HepG2 (cell line): ENCODE results near the gene IL1RAPL2. TPM values are rescaled to one million over a fixed set of nuclear protein-coding genes. Genes with fewer than 3 reads are reported as not detected.

Source experiments
- ATAC-seq: fragments of 200-7000 bp; cut with Tn5 transposase; 3 replicates; pipeline ENCODE4 v1.9.1; 2020; ENCODE audit warnings: mild to moderate bottlenecking, moderate library complexity
- BruUV-seq: library from RNA; stranded (reverse); fragments of 400-500 nt; replicated peaks from 2 replicates; lab custom pipeline; 2021; lab: Mats Ljungman, UMichigan
- CTCF ChIA-PET: fragments of 300-600 bp; formaldehyde crosslinking; extraction: SDS; loops from one replicate; lab custom pipeline; 2021; ENCODE audit warnings: low total read pairs, inconsistent platforms, low intra/inter-chr PET ratio; lab: Yijun Ruan, JAX
- POLR2A ChIA-PET: fragments of 350-600 bp; sonication (Branson Sonifier 250); formaldehyde crosslinking; loops from one replicate; lab custom pipeline; 2020; ENCODE audit warnings: antibody characterized with exemption, inconsistent platforms; lab: Yijun Ruan, JAX
- DNase-seq: peaks from one replicate; pipeline ENCODE4 v3.0.0-alpha.2; 2015; ENCODE audit warnings: low spot score
- FAIRE-seq: peaks from 3 replicates; lab custom pipeline; 2011; peaks lifted over from hg19 to GRCh38; lab: Jason Lieb, UNC
- H2AFZ ChIP-seq: one replicate; pipeline ENCODE4 v1.6.1; 2011; ENCODE audit warnings: low read length, inconsistent platforms
- H3K27ac ChIP-seq: fragments of 300-600 bp; 3 replicates; pipeline ENCODE4 v1.8.0; 2011; ENCODE audit warnings: mixed run types, mild to moderate bottlenecking, mixed read lengths, low read length, inconsistent platforms; ENCODE audit not compliant: insufficient read depth; ENCODE audit errors: extremely low read length
- H3K27me3 ChIP-seq, 2 experiments: fragments of 200-600 bp in 1 of 2; 2 replicates in 1 of 2; 3 replicates in 1 of 2; pipeline versions ENCODE4 v1.6.0 to v1.8.0; 2011; ENCODE audit warnings: low read length in 2 of 2, mild to moderate bottlenecking in 2 of 2, moderate library complexity in 2 of 2, inconsistent platforms in 1 of 2; ENCODE audit not compliant: insufficient read depth in 2 of 2, control insufficient read depth in 1 of 2
- H3K36me3 ChIP-seq, 2 experiments: fragments of 200-600 bp in 1 of 2; replicated peaks in 1 of 2; 2 replicates in 1 of 2; 3 replicates in 1 of 2; pipeline versions ENCODE4 v1.5.1 to v1.8.0; 2011; ENCODE audit warnings: low read length in 2 of 2, inconsistent platforms in 1 of 2; ENCODE audit not compliant: insufficient read depth in 2 of 2, control insufficient read depth in 1 of 2
- H3K4me1 ChIP-seq: 2 replicates; pipeline ENCODE4 v1.5.1; 2012; ENCODE audit warnings: low read length, inconsistent platforms; ENCODE audit not compliant: insufficient read depth
- H3K4me2 ChIP-seq: 2 replicates; pipeline ENCODE4 v1.6.0; 2011; ENCODE audit warnings: low read depth, low read length, inconsistent platforms
- H3K4me3 ChIP-seq, 3 experiments: fragments of 200-600 bp in 1 of 3; sonication (generic), shearing (Covaris generic) in 1 of 3; replicated peaks in 1 of 3; 2 replicates each; pipeline ENCODE4 v1.5.1; 2011 to 2016; ENCODE audit warnings: low read length in 3 of 3, inconsistent platforms in 2 of 3, low read depth in 2 of 3, mild to moderate bottlenecking in 2 of 3, control low read depth in 1 of 3, mixed read lengths in 1 of 3; ENCODE audit not compliant: insufficient read depth in 1 of 3
- H3K79me2 ChIP-seq: one replicate; pipeline ENCODE4 v1.6.1; 2011; ENCODE audit warnings: low read length, inconsistent platforms; ENCODE audit not compliant: insufficient read depth
- H3K9ac ChIP-seq: 2 replicates; pipeline ENCODE4 v1.6.0; 2011; ENCODE audit warnings: mild to moderate bottlenecking, low read depth, low read length, inconsistent platforms; ENCODE audit not compliant: insufficient read depth
- H3K9me3 ChIP-seq: 2 replicates; pipeline ENCODE4 v1.5.1; 2012; ENCODE audit warnings: mild to moderate bottlenecking, low read length
- H4K20me1 ChIP-seq: 2 replicates; pipeline ENCODE4 v1.6.0; 2011; ENCODE audit warnings: inconsistent platforms, mild to moderate bottlenecking, low read length, moderate library complexity; ENCODE audit not compliant: insufficient read depth
- LCORL ChIP-seq, 2 experiments: fragments of 450-650 bp in 1 of 2; sonication (generic) in 1 of 2; formaldehyde crosslinking in 1 of 2; IDR thresholded peaks; 2 replicates each; pipeline versions ENCODE4 v1.5.0 to v1.6.1; 2017 to 2020; ENCODE audit warnings: antibody characterized with exemption in 1 of 2, missing genetic modification reagents in 1 of 2
- REL ChIP-seq: sonication (generic); formaldehyde crosslinking; conservative IDR thresholded peaks from 2 replicates; pipeline ENCODE4 v1.8.0; 2022; ENCODE audit warnings: mild to moderate bottlenecking, missing genetic modification reagents, moderate library complexity
- SIN3A ChIP-seq: IDR thresholded peaks from 2 replicates; pipeline ENCODE4 v1.6.1; 2011; ENCODE audit warnings: low read depth, mild to moderate bottlenecking, control low read depth, low read length, borderline replicate concordance
- XBP1 ChIP-seq: sonication (generic); formaldehyde crosslinking; IDR thresholded peaks from 2 replicates; pipeline ENCODE4 v1.5.0; 2020; ENCODE audit warnings: missing genetic modification reagents
- ZNF3 ChIP-seq: IDR thresholded peaks from 2 replicates; pipeline ENCODE4 v1.7.0; 2017; ENCODE audit warnings: inconsistent platforms
- ZNF543 ChIP-seq: sonication (generic); formaldehyde crosslinking; IDR thresholded peaks from 2 replicates; pipeline ENCODE4 v1.4.0; 2020; ENCODE audit warnings: mild to moderate bottlenecking, missing genetic modification reagents
- WGBS: methylation state at CpG from one replicate; pipeline ENCODE4 v1.1.6; 2017; ENCODE audit warnings: low lambda C conversion rate; 5-methylcytosine and 5-hydroxymethylcytosine counted together
- in situ Hi-C: cut with HindIII; loops from 2 replicates; pipeline ENCODE4 v1.10.0; 2017; ENCODE audit warnings: low pct_unique_long_range_greater_than_20kb; ENCODE audit not compliant: extremely low pct_ligation_motif_present
- intact Hi-C: fragments of 100-400 bp; cut with micrococcal nuclease; formaldehyde crosslinking; loops from one replicate; pipeline ENCODE4 v1.10.0; 2022; ENCODE audit not compliant: unreplicated experiment
- polyA plus RNA-seq, 8 experiments: library from polyadenylated mRNA; depleted of rRNA in 3 of 8; stranded (reverse) in 7 of 8; unstranded in 1 of 8; fragments of >200 nt; fragmentation: Illumina TruSeq in 4 of 8; extraction: Trizol in 4 of 8; gene quantifications; 2 replicates each; pipeline versions ENCODE4 v1.2.1 to v1.2.3, GENCODE V29; 2011 to 2016; ENCODE audit warnings: low read depth in 4 of 8, missing spikeins in 1 of 8, mixed read lengths in 1 of 8; ENCODE audit not compliant: insufficient read depth in 1 of 8
- total RNA-seq, 5 experiments: library from RNA; depleted of rRNA; stranded (reverse); fragments of >200 nt; fragmentation: Illumina TruSeq; extraction: Trizol; gene quantifications; 2 replicates each; pipeline ENCODE4 v1.2.3, GENCODE V29; 2016; ENCODE audit warnings: low read depth in 1 of 5
- TF ChIP-seq, protein P1 (sequence below): sonication (generic); formaldehyde crosslinking; IDR thresholded peaks from 2 replicates; pipeline ENCODE4 v1.4.0; 2020; ENCODE audit warnings: mild to moderate bottlenecking, missing genetic modification reagents
- TF ChIP-seq, protein P2 (sequence below): sonication (generic); formaldehyde crosslinking; IDR thresholded peaks from 2 replicates; pipeline ENCODE4 v1.8.1; 2023; ENCODE audit warnings: mild to moderate bottlenecking, missing genetic modification reagents
- TF ChIP-seq, protein P3 (sequence below): sonication (generic); formaldehyde crosslinking; IDR thresholded peaks from 2 replicates; pipeline ENCODE4 v1.5.0; 2020; ENCODE audit warnings: mild to moderate bottlenecking, missing genetic modification reagents

The IL1RAPL2 gene
- total and polyA plus RNA-seq, 2 of the 13 experiments (the other 11 are each of a cell fraction or from before 2014, with no cell fraction given), result not detected

DNA sequence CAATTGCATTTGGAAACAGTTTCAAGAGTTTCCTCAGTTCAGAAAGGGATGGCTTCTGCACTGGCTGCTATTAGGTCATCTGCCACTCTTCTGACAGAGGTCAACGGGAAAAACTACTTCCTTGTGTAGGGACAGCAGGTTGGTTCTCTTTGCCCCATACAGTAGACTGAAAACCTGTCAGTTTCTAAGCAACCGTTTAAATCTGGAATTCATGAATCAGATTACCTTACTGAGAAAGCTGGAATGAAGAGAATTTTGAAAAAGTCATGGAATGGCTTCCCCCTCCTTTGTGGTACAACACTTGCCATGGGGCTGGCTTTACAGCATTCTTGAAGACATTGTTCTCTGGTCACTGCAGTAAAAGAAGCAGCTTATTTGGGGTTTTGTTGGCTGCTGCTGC lies 240.3 kb downstream of the IL1RAPL2 start:
- H3K9ac ChIP-seq, result no peak overlapping the region
- DNase-seq (no peak), FAIRE-seq (no peak), ATAC-seq (no peak)
- intact Hi-C loops (no loop called here), in situ Hi-C loops (no loop called here)
- H3K9me3 ChIP-seq, result no peaks in the 10 kb centered on the region
- POLR2A ChIA-PET, result no interaction called here
- H3K27ac ChIP-seq, result no peak overlapping the region
- TF ChIP-seq LCORL (IDR thresholded peaks at IDR 0.05) (no peak), LCORL (CRISPR knock-in tag; IDR thresholded peaks at IDR 0.05) (no peak), ZNF543 (CRISPR knock-in tag) (no peak)
- CTCF ChIA-PET, result no interaction called here
- no peaks in the 10 kb centered on the region for H3K27me3 ChIP-seq
- H3K4me3 ChIP-seq, result no peak overlapping the region
- H3K4me1 ChIP-seq, result no peaks in the 10 kb centered on the region
- H3K36me3 ChIP-seq, result no peaks in the 10 kb centered on the region
- no TSS peak for BruUV-seq
- no peaks in the 10 kb centered on the region for H4K20me1 ChIP-seq
- 0% methylated on average over 2 of the region's 2 CpGs for WGBS
- no peaks in the 10 kb centered on the region for H3K79me2 ChIP-seq
- no peak overlapping the region for H2AFZ ChIP-seq
- H3K4me2 ChIP-seq, result no peak overlapping the region

DNA sequence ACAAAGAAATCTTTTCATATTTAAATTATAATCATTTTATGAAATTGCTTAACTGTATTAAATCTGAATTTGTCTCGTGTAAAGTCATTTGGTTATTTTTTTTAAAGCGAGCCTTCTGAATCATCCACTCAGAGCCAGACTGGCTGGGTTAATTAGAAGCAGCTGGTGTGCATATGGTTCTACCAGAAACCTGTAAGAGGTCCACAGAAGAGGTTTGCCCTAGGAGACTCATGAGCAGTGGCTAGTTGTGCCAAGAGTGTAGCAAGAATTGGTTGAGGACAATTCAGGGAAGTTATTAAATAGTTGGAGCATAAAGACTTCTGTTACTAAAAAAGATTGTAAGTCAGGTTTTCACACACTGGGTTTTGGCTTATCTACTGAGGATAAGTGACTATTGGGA lies 267.4 kb downstream of the IL1RAPL2 start:
- in situ Hi-C loops, result no loop called here
- FAIRE-seq (no peak), ATAC-seq (no peak), DNase-seq (no peak)
- 0% methylated on average over 2 of the region's 2 CpGs for WGBS
- Histone ChIP-seq H2AFZ (no peak overlapping the region), H3K36me3 (no peaks in the 10 kb centered on the region), H3K4me3 (no peak overlapping the region), H3K27ac (no peak overlapping the region), H3K4me1 (no peaks in the 10 kb centered on the region), H3K9me3 (no peaks in the 10 kb centered on the region), H3K4me2 (no peak overlapping the region), H4K20me1 (no peaks in the 10 kb centered on the region), H3K79me2 (no peaks in the 10 kb centered on the region), H3K9ac (no peak overlapping the region), H3K27me3 (no peaks in the 10 kb centered on the region)
- ChIA-PET POLR2A (no interaction called here), CTCF (no interaction called here)
- intact Hi-C loops, result no loop called here
- no TSS peak for BruUV-seq
- no peak for TF ChIP-seq ZNF3 (CRISPR knock-in tag)
- TF ChIP-seq SIN3A, result no peak
- no peak for TF ChIP-seq XBP1
- TF ChIP-seq, protein P1, sequence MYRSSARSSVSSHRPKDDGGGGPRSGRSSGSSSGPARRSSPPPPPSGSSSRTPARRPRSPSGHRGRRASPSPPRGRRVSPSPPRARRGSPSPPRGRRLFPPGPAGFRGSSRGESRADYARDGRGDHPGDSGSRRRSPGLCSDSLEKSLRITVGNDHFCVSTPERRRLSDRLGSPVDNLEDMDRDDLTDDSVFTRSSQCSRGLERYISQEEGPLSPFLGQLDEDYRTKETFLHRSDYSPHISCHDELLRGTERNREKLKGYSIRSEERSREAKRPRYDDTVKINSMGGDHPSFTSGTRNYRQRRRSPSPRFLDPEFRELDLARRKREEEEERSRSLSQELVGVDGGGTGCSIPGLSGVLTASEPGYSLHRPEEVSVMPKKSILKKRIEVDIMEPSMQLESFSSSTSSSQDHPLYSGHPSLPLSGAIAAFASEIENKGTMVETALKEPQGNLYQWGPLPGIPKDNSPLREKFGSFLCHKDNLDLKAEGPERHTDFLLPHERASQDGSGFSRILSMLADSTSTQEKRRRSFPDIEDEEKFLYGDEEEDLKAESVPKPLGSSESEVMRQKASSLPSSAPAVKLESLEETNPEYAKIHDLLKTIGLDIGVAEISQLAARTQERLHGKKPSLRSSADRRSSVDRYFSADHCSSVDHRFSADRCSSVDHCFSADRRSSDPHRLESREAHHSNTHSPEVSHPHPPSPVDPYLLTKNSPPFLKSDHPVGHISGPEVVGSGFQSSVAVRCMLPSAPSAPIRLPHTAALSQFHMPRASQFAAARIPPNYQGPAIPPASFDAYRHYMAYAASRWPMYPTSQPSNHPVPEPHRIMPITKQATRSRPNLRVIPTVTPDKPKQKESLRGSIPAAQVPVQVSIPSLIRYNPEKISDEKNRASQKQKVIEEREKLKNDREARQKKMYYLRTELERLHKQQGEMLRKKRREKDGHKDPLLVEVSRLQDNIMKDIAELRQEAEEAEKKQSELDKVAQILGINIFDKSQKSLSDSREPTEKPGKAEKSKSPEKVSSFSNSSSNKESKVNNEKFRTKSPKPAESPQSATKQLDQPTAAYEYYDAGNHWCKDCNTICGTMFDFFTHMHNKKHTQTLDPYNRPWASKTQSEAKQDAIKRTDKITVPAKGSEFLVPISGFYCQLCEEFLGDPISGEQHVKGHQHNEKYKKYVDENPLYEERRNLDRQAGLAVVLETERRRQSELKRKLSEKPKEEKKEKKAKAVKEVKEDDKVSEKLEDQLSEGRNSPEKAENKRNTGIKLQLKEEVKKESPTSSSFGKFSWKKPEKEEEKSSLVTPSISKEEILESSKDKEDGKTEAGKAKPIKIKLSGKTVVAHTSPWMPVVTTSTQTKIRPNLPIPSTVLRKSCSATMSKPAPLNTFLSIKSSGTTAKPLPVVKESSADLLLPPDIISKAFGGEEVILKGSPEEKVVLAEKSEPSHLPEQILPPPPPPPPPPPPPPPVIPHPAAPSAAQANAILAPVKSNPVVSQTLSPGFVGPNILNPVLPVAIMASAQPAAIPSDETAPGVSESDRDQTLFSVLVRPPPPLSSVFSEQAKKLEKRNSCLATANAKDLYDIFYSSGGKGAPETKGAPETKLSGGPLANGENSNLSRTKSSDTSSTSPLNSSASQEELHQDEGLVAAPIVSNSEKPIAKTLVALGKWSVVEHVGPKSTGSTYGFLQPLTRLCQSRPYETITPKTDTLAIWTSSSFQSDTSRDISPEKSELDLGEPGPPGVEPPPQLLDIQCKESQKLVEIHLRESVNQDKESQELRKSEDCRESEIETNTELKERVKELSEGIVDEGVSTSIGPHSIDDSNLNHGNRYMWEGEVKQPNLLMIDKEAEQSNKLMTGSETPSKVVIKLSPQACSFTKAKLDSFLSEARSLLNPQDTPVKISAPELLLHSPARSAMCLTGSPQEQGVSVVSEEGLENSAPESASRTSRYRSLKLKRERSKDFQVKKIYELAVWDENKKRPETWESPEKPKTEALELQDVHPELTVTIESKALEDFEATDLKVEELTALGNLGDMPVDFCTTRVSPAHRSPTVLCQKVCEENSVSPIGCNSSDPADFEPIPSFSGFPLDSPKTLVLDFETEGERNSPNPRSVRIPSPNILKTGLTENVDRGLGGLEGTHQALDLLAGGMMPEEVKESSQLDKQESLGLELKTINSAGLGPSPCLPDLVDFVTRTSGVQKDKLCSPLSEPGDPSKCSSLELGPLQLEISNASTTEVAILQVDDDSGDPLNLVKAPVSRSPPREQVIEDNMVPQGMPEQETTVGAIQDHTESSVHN (CRISPR knock-in tag), result no peak
- TF ChIP-seq, protein P2, sequence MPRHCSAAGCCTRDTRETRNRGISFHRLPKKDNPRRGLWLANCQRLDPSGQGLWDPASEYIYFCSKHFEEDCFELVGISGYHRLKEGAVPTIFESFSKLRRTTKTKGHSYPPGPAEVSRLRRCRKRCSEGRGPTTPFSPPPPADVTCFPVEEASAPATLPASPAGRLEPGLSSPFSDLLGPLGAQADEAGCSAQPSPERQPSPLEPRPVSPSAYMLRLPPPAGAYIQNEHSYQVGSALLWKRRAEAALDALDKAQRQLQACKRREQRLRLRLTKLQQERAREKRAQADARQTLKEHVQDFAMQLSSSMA (CRISPR knock-in tag), result no peak
- TF ChIP-seq REL, result no peak
- TF ChIP-seq, protein P3, sequence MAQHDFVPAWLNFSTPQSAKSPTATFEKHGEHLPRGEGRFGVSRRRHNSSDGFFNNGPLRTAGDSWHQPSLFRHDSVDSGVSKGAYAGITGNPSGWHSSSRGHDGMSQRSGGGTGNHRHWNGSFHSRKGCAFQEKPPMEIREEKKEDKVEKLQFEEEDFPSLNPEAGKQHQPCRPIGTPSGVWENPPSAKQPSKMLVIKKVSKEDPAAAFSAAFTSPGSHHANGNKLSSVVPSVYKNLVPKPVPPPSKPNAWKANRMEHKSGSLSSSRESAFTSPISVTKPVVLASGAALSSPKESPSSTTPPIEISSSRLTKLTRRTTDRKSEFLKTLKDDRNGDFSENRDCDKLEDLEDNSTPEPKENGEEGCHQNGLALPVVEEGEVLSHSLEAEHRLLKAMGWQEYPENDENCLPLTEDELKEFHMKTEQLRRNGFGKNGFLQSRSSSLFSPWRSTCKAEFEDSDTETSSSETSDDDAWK (CRISPR knock-in tag), result no peak
